GM19438 (cell line): ENCODE data around the gene ELK4.
"Not testable (repeated sequence)": the region's sequence is repeated elsewhere in the genome, so short reads cannot be mapped to it uniquely, and the experiment has no call there.

Source experiments
- ATAC-seq: cut with Tn5 transposase; IDR thresholded peaks from one replicate; pipeline ENCODE4 v1.9.1; 2021; ENCODE audit warnings: low read depth; ENCODE audit not compliant: unreplicated experiment

Gene ELK4

DNA sequence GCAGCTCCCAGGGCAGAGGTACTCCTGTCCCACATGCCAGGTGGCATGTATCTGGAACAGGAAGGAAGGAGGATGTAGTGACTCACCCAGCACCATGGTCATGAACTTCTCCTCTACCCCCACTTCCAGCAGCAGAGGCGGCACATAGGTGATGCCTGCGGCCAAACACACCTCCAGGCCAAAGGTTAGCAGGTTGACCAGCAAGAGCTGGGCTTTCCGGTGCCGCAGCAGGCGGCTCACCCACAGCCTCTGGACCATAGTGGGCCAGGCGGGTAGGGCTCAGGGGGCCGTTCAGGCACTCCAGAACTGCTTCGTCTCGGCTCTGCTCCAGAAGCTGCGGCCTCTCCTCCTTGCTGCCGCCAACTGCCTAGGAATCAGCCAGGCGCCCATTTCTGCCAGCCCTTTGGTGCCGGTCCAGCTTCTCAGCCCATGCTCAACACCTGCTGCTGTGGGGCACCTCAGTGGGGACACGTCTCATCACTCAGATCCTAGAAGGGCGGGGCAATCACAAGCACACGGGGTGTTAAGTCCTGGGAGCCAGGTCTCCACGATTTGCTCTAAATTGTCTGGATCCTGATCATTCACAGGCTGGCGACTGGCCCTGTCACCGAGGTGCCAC is 32.7 kb upstream of the ELK4 start:
- ATAC-seq, result no peak

DNA sequence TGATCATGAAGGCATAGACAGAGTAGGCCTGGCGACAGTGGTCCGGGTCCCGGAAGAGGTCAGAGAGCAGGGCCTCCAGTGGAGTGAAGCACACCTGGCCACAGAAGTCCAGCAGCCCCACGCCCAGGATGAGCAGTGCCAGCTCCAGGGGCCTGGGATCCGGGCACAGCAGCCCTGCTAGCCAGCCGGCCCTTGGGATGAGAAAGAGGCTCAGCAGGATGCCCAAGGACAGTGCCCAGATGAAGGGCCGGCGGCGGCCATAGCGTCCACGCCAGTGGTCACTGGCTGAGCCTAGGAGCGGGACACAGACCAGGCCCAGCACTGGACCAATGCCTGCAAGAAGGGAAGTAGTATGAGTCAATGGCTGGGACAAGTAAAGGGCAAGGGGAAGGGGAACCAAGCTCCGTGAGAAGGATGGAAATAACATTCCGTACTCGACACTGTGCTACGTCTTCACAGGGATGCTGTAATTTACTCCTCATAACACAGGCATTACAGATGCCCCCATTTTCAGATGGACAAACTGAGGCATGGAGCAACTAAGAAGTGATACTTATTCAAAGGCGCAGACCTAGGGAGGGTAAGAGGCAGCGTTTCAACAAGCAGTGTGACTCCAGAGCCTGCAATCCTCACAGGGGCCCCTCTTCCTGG is 31.6 kb upstream of the ELK4 start:
- ATAC-seq, result no peak

DNA sequence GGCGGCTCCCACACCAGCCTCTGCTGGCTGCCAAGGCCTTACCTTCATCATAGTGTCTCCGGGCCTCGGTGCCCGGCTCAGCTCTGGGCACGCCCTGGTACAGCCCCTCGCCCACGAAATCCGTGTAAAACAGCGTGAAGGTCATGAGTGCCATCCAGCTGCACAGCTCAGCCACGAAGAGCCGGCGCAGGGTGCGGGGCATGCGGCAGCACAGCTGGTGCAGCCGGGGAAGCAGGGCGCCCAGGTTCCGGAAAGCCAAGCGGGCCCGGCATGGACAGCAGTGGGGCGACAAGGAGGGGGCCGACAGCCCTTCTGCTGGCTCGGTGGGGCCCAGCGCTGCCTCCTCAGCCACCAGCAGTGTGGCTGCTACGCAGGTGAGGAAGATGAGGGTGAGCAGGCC is 31.0 kb upstream of the ELK4 start:
- ATAC-seq, result no peak

DNA sequence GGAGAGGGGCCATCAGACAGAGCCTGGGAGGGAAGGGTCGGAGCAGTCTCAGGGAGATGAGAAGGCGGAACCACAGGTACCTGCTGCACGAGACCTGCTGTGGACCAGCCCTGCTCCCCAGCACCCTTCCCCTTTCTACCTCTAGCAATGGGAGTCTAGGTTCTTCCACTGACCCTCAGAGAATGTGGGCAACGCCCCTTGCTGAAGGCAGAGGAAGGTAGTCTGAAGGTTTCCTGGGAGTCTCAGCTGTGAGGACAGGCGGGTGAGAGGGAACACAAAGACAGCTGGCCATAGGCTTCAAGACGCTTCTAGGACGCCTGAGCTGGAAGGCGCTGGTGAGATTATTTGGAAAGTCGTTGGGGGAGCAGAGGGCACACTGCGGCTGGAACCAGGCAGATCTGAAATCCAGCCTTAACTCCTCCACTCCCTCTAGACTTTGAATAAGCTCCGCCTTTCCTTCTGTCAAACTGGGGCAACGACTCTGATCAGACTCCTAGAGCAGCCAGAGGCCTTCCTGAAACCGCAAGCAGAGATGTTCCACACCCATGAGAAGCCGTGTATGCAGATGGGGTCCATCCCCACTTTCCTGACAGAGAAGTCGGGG is 30.4 kb upstream of the ELK4 start:
- no peak for ATAC-seq

DNA sequence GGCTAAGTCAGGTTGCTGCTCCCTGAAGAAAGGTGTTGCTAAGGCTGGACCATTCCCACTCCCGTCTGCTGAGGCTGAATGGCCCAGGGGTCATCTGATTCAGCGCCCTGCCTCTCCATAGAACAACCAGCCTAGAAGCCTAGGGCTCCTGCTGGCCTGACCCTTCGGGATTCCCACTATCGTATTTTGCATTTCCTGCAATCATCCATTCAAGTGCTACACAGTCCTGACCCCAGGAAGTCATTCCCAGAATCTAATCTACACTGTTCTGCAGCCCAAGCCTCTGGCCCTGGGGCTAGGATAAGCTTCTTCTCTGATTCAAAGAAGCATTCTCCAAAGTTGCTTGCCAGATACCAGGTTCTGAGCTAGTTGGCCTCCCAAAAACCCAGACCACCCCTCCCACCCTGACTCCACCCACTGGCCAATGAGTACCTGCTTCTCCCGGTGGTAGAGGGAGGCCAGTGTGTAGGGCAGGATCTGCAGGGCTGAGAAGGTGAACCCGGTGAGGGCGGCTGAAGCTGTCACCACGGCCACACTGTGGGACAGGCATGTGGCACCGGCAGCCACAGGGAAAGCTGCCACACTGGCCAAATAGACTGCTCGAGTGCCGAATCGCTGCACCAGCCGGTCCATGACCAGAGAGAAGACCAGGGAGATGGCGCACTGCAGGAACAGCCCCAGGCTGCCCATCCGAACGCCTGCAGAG is 29.8 kb upstream of the ELK4 start:
- no peak for ATAC-seq

DNA sequence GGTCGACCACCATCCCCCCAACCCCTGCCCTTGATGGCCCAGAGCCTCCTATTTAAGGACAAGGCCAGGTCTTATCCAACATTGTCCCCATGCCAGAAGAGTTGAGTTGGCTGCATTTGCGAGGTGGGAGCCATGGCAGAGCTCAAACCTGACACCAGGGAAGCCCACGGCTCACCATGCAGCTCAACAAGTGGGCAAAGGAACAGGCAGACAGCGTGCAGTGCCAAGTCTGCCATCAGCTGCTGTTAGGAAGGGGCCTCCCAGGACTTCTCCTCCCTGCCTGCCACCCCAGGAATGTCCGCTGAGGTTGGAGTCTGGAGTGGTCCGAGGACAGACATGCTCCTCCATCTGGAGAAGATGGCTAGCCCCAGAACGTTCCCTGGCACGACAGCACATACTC is 28.6 kb upstream of the ELK4 start:
- no peak for ATAC-seq

DNA sequence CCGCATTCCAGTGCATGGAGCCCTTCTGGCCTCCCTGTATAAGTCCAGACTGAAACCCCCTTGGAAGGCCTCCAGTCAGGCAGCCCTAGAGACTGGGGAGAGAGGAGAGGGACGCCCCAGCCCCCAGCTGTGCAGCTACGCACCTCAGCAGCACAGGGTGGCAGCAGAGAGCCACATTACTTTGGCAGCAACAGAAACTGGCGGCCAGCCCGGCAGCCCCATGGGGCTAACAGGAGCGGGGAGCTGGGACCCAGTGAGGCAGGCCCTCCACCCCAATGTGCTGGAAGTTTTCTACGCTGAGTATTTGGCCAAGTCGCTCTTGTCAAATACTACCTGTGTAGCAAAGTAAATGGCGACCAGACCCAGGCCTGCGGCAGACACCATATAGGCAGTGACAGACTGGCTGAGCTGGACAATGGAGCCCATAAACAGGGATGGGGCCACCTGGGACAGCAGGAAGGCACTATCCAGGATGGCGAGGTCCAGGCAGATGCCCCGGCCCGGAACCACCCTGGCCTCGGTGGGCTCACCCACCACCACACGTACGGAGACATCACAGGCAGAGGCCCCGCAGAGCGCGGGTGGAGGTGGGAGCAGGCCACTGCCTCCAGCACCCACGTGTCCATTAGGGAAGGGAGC is 27.3 kb upstream of the ELK4 start:
- ATAC-seq, result peak; percentile 60

DNA sequence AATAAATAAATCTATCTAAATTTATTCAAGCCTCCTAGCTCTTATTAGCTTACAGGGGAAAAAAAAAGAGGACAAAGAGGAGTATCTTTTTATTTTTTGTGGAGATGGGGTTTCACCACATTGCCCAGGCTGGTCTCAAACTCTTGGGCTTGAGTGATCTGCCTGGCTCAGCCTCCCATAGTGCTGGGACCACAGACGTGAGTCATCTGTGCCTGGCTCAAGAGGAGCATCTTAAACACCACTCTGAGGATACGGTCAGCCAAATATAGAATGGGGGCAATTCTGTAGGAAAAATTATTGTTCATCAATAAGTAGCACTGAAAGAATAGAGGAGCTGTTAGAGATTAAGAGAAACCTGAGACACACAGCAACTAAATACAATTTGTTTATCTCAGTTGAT is 24.4 kb upstream of the ELK4 start:
- no peak for ATAC-seq

DNA sequence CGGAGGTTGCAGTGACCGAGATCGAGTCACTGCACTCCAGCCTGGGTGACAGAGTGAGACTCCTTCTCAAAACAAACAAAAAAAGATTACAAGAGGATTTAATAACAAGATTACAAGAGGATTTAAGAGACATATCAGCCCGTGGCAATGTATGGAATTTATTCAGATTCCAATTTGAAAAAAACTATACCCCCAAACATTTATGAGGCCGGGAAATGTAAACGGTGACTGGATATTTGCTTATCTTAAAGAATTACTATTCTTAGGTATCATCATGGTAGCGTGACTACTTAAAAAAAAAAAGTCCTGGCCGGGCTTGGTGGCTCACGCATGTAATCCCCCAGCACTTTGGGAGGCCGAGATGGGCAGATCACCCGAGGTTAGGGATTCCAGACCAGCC is 21.2 kb upstream of the ELK4 start:
- ATAC-seq, result no peak

DNA sequence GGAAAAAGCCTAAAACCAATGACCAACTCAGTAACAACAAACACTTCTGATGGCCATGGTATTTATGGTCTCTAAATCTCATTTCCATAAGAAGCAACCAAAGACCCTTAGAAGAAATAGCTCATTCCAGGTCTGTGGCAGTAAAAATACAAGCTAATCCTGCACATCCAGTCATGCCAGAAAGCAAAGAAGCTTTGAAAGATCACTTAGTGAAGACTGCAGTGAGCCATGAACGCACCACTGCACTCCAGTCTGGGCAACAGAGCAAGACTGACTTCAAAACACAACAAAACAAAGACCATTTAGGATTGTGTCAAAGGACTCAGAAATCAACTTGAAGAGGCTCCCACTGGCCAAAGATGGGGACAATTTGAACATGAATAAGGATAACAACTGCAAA is 18.4 kb upstream of the ELK4 start:
- ATAC-seq, result no peak

DNA sequence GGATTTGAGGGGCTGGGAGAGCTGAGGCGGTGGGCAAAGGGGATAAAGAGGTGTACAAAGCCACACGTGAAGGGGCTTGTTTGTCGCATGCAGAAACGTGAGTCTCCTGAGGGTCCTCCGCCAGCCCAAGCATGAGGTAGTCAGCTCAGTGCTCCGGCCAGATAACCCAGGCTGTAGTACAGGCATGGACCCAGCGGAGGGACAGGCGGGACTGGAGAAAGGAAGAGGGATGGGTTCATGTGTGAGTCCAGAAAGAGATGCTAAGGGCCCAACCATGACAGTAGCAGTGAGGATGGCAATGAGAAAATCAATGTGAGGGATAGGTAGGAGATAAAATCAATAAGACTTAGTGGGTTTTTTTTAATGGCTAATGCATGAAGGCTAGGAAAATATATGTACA is 13.7 kb upstream of the ELK4 start:
- no peak for ATAC-seq

DNA sequence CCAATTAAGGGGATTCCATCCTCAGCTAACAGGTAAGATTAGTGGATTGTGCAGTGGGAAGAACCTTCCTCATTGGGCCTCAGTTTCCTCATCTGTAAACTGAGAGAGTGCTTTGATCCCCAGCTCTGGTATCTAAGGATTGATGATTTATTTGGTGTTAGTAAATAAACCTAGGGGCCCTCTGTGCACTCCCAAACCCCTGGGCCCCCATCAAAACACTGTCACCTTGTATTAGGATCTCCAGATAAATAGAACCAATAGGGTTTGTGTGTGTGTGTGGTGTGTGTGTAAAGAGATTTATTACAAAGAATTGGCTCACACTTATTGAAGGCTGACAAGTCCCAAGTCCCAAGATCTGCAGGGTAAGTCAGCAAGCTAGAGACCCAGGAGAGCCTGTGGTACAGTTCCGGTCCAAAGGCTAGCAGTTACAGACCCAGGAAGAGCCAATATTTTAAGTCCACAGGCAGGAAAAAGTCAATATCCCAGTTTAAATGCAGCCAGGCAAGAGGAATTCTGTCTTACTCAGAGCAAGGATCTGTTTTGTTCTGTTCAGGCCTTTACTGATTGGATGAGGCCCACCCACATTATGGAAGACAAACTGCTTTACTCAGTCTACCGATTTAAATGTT is 11.0 kb upstream of the ELK4 start:
- ATAC-seq, result no peak

DNA sequence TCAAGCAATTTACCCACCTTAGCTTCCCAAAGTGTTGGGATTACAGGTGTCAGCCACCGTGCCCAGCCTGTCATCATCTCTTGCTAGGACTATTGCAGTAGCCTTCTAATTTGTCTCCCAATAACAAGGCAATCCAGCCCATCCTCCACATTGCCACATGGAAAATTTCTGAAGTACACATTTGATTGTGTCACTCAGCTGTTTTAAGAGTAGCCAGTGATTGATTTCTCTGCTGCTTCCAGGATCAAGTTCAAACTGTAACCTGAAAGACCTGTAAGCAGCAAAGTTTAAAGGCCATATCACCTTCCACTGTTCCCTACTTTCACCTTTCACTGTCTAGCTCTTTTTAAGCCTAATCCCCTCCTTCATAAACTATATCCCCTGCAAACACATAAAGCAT is 7.8 kb upstream of the ELK4 start:
- ATAC-seq, result no peak

DNA sequence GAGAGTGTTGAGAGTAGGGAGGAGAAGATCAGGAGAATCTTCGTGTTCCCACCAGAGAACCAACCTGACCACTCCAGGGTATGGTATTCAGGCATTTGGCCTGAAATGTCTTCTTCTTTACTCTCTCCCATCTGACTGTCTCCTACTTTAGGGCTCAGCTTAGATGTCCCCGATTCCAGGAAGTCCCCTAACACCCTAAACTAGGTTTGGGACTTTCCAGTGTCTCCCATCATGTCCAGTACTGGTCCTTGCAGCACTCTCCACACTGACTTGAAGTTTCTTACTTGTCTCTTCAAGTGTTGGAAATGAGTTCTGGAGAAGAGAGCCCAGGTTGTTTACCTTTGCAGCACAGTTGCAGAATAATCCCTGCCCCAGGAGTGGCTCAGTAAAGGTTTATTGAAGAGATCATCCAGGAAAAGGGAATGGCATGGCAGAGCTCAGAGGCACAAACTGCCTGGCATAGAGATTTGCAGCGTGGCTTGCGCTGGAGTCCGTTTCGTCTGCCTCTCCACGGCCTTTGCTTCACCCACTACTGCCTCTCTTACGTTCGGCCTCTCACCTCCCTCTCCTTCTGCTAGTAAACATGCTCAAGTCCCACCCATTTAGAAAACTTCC is 6.2 kb upstream of the ELK4 start:
- ATAC-seq, result no peak

DNA sequence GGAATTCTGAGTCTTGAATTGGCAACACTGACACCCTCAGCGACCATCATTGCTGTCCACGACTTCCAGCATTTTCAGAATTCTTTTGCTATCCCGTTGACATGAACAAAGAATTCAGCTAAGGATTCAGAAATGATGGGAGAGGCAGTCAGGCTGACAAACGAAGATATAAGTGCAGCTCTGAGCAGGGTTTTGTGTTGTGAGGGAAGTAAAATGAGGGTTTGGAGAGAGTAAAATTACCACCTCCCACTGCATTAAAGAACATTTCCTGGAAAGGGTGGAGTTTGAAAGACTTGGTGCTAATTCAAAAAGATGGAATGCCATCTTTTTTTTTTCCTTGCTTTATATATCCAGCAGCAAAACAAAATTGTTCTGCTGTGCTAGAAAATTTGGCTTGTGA is 4.9 kb upstream of the ELK4 start:
- ATAC-seq, result no peak

DNA sequence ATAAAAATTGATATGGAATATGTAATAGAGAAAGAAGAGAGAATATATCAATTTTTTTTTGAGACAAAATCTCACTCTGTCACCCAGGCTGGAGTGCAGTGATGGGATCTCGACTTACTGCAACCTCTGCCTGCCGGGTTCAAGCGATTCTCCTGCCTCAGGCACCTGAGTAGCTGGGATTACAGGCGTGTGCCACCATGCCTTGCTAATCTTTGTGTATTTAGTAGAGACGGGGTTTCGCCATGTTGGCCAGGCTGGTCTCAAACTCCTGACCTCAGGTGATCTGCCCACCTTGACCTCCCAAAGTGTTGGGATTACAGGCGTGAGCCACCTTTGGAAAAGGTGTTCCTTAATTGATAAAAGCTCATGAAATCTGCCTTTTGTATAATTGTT is 4.3 kb upstream of the ELK4 start:
- not testable (repeated sequence) for ATAC-seq

DNA sequence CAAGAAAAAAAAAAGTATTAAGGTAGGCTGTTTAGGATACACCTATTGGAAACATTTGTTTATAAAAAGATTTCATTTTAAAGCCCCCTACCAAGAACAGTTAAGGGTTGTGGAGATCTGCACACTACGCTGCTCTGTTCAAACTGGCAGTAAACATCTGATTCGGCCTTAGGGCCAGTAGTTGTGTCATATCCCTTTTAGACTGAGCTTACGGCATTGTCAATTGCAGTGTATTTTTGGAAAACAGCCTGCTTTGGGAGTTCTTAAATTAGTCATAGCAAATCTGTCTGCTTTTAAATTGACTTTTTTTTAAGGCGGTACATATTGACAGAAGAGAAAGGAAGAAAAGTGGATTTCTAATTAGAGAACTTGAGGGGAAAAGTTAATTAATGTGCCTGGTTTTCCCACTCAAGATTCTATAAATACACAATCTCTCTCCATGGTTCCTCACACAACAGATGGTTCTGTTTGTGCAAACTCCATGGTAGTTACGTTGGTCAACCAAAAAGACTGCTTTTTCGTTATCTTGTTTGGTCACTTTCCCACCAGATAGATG is 1.7 kb upstream of the ELK4 start:
- no peak for ATAC-seq

DNA sequence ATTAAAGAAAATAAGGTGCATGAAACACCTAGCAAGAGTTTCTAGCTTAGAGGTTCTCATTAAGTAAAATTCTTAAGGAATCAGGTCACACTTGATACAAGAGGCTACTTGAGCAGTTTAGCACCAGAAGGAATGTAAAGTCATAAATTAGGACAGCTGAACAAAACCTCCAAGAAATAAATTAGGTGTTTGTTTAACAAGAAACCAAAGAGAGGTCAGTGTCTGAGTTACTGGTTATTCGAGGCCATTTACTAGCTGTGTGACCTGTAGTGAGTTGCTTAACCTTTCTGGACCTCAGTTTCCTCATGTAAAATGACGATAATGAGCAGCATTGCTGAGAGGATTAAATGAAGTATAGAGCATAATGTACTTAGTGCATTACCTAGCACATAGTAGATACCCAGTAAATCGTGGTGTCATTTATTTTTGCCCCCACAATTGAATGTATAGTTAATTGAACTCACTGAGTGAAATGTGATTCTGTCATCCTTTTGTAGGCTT is 908 bp upstream of the ELK4 start:
- no peak for ATAC-seq

DNA sequence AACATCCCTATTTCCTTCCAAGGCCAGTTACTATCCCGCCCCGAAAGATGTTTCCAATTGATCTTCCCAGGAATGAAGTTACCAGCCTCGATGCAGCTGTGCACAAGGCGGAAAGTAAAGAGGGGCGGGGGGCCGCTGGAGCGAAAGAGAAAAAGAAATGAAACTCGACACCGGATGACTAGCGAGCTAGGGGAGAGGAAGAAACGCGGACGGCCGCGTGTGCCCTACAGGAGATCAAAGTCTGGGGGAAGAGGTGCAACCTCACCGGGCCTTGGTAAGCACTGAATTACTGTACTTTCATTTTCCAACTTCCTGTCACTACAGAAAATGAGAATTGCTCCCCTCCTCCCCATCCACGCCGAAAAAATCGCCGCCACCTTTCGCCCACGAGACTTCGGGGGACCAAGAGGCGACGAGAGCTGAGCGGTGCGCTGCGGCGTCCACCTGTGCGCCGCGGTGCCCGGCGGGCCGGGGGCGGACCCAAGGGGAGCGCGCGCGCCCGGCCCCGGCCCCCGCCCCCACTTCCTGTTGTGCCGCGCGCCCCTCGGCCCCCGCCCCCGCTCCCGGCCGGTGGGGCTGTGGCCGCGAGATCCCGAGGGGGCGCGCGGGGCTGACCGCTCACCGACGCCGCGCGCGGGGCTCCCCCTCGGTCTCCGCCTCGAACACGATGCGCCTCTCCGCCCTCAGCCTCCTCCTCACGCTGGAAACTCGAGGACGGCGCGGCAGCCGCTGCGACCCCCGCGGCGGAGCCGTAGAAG is 622 bp downstream of the ELK4 start:
- peak; percentile 62 for ATAC-seq
